Endothelial cell of umbilical vein (primary cell): ENCODE data around the gene PHF2. TPM values are rescaled to one million over a fixed set of nuclear protein-coding genes. Genes with fewer than 3 reads are reported as not detected.

Source experiments
- BruUV-seq: library from RNA; stranded (reverse); fragments of 400-500 nt; replicated peaks from 2 replicates; lab custom pipeline; 2021; lab: Mats Ljungman, UMichigan
- CTCF ChIA-PET: fragments of 300-600, 350-600 bp; sonication (Branson Sonifier 250); formaldehyde crosslinking; loops from one replicate; lab custom pipeline; 2021; ENCODE audit warnings: antibody characterized with exemption, inconsistent platforms; lab: Charles Lee
- POLR2A ChIA-PET: fragments of 300-600, 350-600 bp; sonication (Branson Sonifier 250); formaldehyde crosslinking; loops from one replicate; lab custom pipeline; 2021; ENCODE audit warnings: antibody characterized with exemption, inconsistent platforms; lab: Charles Lee
- DNase-seq: peaks from one replicate; pipeline ENCODE4 v3.0.0-alpha.2; 2011; ENCODE audit warnings: low read depth, low spot score
- FAIRE-seq: peaks from 2 replicates; lab custom pipeline; 2011; peaks lifted over from hg19 to GRCh38; lab: Jason Lieb, UNC
- H2AFZ ChIP-seq: 2 replicates; pipeline ENCODE4 v1.6.0; 2012; ENCODE audit warnings: low read depth, low read length, control low read depth, inconsistent platforms
- H3K27ac ChIP-seq: 2 replicates; pipeline ENCODE4 v1.5.1; 2011; ENCODE audit warnings: low read depth, mild to moderate bottlenecking, control low read depth, low read length, moderate library complexity; ENCODE audit not compliant: insufficient read depth
- H3K27me3 ChIP-seq, 2 experiments: 2 replicates each; pipeline versions ENCODE4 v1.6.0 to v1.6.1; 2011; ENCODE audit warnings: low read length in 2 of 2, mixed read lengths in 1 of 2; ENCODE audit not compliant: control insufficient read depth in 2 of 2, insufficient read depth in 2 of 2
- H3K36me3 ChIP-seq, 2 experiments: 2 replicates in 1 of 2; 3 replicates in 1 of 2; pipeline ENCODE4 v1.5.1; 2011; ENCODE audit warnings: low read length in 2 of 2, mild to moderate bottlenecking in 1 of 2, moderate library complexity in 1 of 2; ENCODE audit not compliant: control insufficient read depth in 2 of 2, insufficient read depth in 2 of 2; ENCODE audit errors: extremely low read depth in 1 of 2
- H3K4me1 ChIP-seq: 3 replicates; pipeline ENCODE4 v1.5.1; 2011; ENCODE audit warnings: mild to moderate bottlenecking, low read length; ENCODE audit not compliant: control insufficient read depth, insufficient read depth; ENCODE audit errors: extremely low read depth
- H3K4me2 ChIP-seq: 2 replicates; pipeline ENCODE4 v1.6.1; 2011; ENCODE audit warnings: low read length, control low read depth, mixed read lengths; ENCODE audit not compliant: insufficient read depth
- H3K4me3 ChIP-seq, 3 experiments: fragments of 200-600 bp in 1 of 3; sonication (generic), shearing (Covaris generic) in 1 of 3; replicated peaks in 1 of 3; 2 replicates each; pipeline ENCODE4 v1.5.1; 2011 to 2016; ENCODE audit warnings: control low read depth in 3 of 3, low read length in 3 of 3, mild to moderate bottlenecking in 2 of 3, inconsistent platforms in 1 of 3, low read depth in 1 of 3, moderate library complexity in 1 of 3; ENCODE audit not compliant: insufficient read depth in 1 of 3
- H3K79me2 ChIP-seq: 2 replicates; pipeline ENCODE4 v1.6.0; 2012; ENCODE audit warnings: low read length, inconsistent platforms; ENCODE audit not compliant: control insufficient read depth, insufficient read depth
- H3K9ac ChIP-seq: replicated peaks from 2 replicates; pipeline ENCODE3; 2011; ENCODE audit warnings: low read length, control low read depth; ENCODE audit not compliant: insufficient read depth; ENCODE audit errors: extremely low read depth
- H3K9me1 ChIP-seq: replicated peaks from 3 replicates; pipeline ENCODE4 v1.6.0; 2011; ENCODE audit warnings: mild to moderate bottlenecking, low read length; ENCODE audit not compliant: control insufficient read depth, insufficient read depth; ENCODE audit errors: extremely low read depth
- H3K9me3 ChIP-seq: replicated peaks from 2 replicates; pipeline ENCODE4 v1.5.1; 2012; ENCODE audit warnings: low read length, inconsistent platforms; ENCODE audit not compliant: control insufficient read depth, insufficient read depth
- H4K20me1 ChIP-seq: replicated peaks from 2 replicates; pipeline ENCODE3; 2011; ENCODE audit warnings: mild to moderate bottlenecking, low read length; ENCODE audit not compliant: control insufficient read depth, insufficient read depth; ENCODE audit errors: extremely low read depth
- EZH2 ChIP-seq: IDR thresholded peaks from 2 replicates; pipeline ENCODE4 v1.6.1; 2012; ENCODE audit warnings: borderline replicate concordance, low read depth, mild to moderate bottlenecking, moderate library complexity, low read length, inconsistent platforms; ENCODE audit not compliant: severe bottlenecking
- FOS ChIP-seq: IDR thresholded peaks from 2 replicates; pipeline ENCODE4 v1.6.1; 2011; ENCODE audit warnings: mild to moderate bottlenecking, low read length, moderate library complexity, borderline replicate concordance; ENCODE audit not compliant: insufficient read depth
- GATA2 ChIP-seq: IDR thresholded peaks from 2 replicates; pipeline ENCODE4 v1.7.0; 2011; ENCODE audit warnings: low read depth, mild to moderate bottlenecking, moderate library complexity, mixed read lengths, low read length; ENCODE audit not compliant: insufficient read length, insufficient read depth
- JUN ChIP-seq: IDR thresholded peaks from 2 replicates; pipeline ENCODE4 v1.6.1; 2011; ENCODE audit warnings: borderline replicate concordance, low read depth; ENCODE audit not compliant: insufficient read length, insufficient read depth
- MYC ChIP-seq: IDR thresholded peaks from one replicate; pipeline ENCODE4 v1.6.1; 2011; ENCODE audit warnings: mild to moderate bottlenecking, low read depth, low read length
- POLR2A ChIP-seq: IDR thresholded peaks from 2 replicates; pipeline ENCODE4 v1.6.1; 2012; ENCODE audit warnings: low read depth, mild to moderate bottlenecking, control low read depth, low read length
- POLR2AphosphoS5 ChIP-seq: IDR thresholded peaks from 2 replicates; pipeline ENCODE4 v1.6.1; 2012; ENCODE audit warnings: low read depth, mild to moderate bottlenecking, control low read depth, low read length, moderate library complexity; ENCODE audit not compliant: insufficient read depth
- dilution Hi-C: fragments of 300-500 bp; cut with MboI; formaldehyde crosslinking; loops from one replicate; pipeline ENCODE4 v1.15.0; 2019; ENCODE audit warnings: low sequenced_read_pairs; ENCODE audit not compliant: extremely low pct_ligation_motif_present
- intact Hi-C: fragments of 100-400 bp; cut with micrococcal nuclease; formaldehyde crosslinking; loops from one replicate; pipeline ENCODE4 v1.10.0; 2022
- polyA plus RNA-seq, 4 experiments: library from polyadenylated mRNA; depleted of rRNA in 3 of 4; stranded (reverse) in 3 of 4; unstranded in 1 of 4; fragments of >200 nt; gene quantifications; 2 replicates each; pipeline versions ENCODE4 v1.2.1 to v1.2.3, GENCODE V29; 2011 to 2012; ENCODE audit warnings: missing spikeins in 1 of 4
- total RNA-seq: library from RNA; stranded (reverse); gene quantifications from 2 replicates; pipeline ENCODE4 v1.2.3, GENCODE V29; 2021
- TF ChIP-seq, protein P1 (sequence below), 2 donors: IDR thresholded peaks; 1 replicate in 1 of 2; 2 replicates in 1 of 2; pipeline ENCODE4 v1.5.1; 2011; ENCODE audit warnings: low read length in 2 of 2, mild to moderate bottlenecking in 2 of 2, moderate library complexity in 2 of 2, control low read depth in 1 of 2, inconsistent platforms in 1 of 2, low read depth in 1 of 2; ENCODE audit not compliant: insufficient read depth in 1 of 2; ENCODE audit errors: extremely low read depth in 1 of 2
- TF ChIP-seq, protein P2 (sequence below): IDR thresholded peaks from 2 replicates; pipeline ENCODE4 v1.6.1; 2011; ENCODE audit not compliant: insufficient read depth, insufficient read length

PHF2 gene
- total and polyA plus RNA-seq, 2 donors (not counting 3 experiments of a cell fraction or from before 2014, with no cell fraction given) = 9.8 to 22.5 TPM

DNA sequence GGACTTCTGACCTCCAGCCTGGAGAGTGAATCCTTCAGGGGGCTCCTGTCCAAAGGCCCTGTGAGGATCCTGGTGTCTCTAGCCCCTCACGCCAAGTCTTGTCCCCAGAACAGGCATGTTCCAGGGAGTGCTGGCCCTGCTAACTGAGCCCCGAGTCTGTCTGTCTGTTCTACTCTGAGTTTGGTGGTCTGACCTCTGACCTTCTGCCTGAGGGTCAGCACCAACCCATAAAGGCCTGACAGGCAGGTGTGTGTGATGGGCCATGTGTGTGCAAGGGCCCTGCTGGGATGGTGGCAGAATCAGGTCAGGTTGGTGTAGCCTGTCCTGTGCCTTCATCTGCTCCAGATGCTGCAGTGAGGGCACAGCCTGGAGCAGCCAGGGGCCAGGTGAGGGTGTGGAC, 46.3 kb downstream of the PHF2 start:
- ChIA-PET CTCF (no interaction called here), POLR2A (no interaction called here)
- dilution Hi-C loops (no loop called here), intact Hi-C loops (no loop called here)
- H3K27ac ChIP-seq = no peak overlapping the region
- no peak overlapping the region for H3K4me3 ChIP-seq
- no peak for DNase-seq
- H3K36me3 ChIP-seq = peaks cover 0 to 2% of the 10 kb centered on the region in 2 experiments
- H3K9me3 ChIP-seq = peaks cover 1% of the 10 kb centered on the region
- no peak overlapping the region for H3K9ac ChIP-seq
- FAIRE-seq = no peak
- H3K27me3 ChIP-seq = no peaks in the 10 kb centered on the region
- no peaks in the 10 kb centered on the region for H3K4me1 ChIP-seq
- no peaks in the 10 kb centered on the region for H4K20me1 ChIP-seq
- H3K79me2 ChIP-seq = peaks cover 16% of the 10 kb centered on the region
- H2AFZ ChIP-seq = no peak overlapping the region
- no peak overlapping the region for H3K4me2 ChIP-seq
- no TSS peak for BruUV-seq
- TF ChIP-seq, protein P1, sequence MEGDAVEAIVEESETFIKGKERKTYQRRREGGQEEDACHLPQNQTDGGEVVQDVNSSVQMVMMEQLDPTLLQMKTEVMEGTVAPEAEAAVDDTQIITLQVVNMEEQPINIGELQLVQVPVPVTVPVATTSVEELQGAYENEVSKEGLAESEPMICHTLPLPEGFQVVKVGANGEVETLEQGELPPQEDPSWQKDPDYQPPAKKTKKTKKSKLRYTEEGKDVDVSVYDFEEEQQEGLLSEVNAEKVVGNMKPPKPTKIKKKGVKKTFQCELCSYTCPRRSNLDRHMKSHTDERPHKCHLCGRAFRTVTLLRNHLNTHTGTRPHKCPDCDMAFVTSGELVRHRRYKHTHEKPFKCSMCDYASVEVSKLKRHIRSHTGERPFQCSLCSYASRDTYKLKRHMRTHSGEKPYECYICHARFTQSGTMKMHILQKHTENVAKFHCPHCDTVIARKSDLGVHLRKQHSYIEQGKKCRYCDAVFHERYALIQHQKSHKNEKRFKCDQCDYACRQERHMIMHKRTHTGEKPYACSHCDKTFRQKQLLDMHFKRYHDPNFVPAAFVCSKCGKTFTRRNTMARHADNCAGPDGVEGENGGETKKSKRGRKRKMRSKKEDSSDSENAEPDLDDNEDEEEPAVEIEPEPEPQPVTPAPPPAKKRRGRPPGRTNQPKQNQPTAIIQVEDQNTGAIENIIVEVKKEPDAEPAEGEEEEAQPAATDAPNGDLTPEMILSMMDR (IDR thresholded peaks at IDR 0.05; ENCODE audit: extremely low read depth in 1 of 2, insufficient read depth in 1 of 2, low read depth in 1 of 2, low read length in 2 of 2) = no peak
- TF ChIP-seq MYC (no peak), FOS (no peak), JUN (no peak), POLR2A (no peak), EZH2 (no peak), POLR2AphosphoS5 (no peak), GATA2 (no peak)
- TF ChIP-seq, protein P2, sequence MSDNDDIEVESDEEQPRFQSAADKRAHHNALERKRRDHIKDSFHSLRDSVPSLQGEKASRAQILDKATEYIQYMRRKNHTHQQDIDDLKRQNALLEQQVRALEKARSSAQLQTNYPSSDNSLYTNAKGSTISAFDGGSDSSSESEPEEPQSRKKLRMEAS = no peak
- H3K9me1 ChIP-seq = no peaks in the 10 kb centered on the region
